ENCODE data around the gene PSMB11.

The PSMB11 gene

DNA sequence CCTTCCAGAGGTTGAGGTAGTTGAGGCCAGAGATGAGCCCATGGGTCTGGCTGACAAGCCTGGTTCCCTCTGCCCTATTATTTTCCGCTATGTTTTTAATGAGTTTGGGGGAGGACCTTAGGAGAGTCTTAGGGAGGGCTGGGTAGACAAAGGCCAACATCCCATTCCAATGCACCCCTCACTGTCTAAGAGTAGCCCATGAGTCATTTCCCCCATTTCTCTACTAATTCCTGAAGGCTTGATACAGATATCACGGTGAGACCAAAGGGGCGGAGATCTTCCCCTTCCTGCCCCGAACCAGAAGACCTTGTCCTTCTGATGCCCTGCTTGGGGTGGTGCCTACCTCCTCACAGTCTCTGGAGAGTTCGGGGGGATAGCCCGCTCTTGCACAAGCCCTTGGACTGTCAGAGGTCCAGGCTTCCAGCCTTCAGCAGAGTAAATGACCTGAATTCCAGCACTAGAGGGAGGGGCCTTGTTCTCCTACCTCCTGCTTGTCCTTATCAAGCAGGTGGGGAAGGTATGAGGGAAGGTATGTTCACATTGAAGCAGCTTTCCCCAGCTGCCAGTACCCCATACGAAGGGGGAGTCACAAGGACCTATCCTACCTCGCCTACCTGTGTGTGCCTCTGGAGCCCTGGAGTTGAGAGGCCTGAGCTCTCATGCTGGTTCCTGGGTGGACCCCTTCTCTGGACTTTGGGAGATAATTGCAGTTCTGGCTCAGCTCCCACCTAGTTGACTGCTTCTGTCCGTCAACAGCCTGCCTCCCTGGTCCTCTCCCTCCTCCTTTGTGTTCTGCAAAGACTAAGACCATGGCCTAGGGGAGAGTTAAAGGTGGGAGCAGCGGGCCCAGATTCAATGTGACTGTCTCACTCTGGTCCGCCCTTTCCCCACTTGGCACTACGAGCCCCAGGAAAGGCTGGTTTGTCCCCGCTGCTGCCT lies 3.7 kb downstream of the PSMB11 start:
- no peak for DNase-seq

DNA sequence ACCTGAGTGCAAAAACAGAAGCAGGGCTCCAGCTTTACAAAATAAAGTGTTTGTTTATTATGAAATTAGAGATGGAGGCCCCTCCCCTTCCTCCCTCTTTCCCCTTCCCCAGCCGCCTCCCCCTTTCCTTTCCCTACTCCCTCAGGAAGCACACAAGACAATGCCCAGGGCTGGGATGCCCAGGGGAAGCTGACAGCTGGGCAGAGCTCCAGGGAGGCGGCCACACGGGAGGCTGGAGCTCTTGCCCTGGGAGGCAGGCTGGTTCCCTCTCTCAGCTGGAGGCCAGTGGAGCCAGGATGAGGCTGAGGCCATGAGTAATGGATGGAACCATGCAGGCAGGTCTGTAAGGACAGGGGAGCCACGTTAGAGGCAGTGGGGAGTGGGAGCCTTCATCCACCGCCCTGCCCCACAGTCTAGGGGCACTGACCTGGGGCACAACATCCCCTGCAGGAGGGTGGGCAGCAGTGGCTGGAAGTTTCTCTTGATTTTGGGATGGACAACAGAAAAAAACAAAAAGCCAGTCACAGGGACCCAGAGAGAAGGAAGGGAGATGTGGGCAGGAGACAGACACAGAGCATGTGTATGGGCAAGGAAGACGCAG lies 5.1 kb downstream of the PSMB11 start:
- no peak for DNase-seq

DNA sequence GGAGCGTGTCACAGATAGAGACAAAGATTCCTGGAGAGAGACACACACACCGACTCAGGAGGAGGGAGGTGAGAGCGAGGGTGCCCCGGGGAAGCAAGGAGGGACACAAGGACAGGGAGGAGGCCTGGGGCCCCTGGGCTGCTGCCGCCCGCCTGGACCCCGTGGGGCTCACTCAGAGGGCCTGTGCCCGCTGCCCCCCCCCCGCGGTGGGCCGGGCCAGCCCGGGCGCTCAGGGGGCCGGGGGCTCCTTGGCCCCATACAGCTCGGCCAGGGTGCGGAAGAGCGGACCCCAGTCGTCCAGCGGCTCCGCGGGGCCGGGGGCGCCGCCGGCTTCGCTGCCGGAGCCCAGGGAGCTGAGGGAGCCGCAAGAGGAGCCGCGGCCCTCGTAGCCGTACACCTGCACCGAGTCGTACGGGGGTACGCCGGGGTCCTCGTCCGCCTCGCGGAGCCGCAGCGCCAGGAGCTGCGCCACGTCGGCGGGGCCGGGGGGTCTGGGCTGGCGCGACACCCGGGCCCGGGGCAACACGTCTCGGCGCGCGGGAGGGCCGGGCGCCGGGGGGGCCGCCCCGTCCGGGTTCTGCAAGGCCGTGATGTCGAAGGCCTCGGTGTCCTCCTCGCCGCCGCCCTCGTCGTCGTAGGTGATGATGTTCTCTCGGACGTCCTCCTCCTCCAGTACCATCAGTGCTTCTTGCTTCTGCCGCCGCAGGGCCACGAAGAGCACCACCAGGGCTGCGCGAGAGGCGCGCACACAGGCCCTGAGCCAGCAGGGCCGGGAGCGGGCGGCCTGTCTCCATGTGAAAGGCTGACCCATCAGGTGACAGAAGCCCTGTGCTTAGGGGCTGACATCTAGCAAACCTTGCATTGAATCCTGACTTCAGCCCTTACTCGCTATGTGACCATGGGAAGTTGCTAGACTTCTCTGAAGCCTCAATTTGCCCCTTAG lies 6.0 kb downstream of the PSMB11 start:
- DNase-seq: no peak

DNA sequence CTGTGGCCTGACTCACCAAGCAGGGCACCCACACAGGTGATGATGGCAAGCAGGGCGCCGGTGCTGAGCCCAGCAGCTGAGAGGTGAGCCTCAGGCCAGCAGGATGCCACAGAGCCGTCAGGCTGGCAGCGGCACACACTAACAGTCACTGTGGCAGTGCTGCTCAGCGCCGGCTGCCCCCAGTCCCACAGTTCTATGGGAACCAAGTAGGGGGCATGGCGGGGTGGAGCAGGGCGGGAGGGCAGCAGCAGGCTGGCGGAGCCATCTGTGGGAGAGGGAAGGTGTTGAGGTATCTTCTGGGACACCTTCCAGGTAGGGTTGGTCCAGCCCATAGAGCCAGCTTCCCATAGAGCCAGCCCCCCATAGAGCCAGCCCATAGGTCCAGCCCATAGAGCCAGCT lies 7.0 kb downstream of the PSMB11 start:
- no peak for DNase-seq

DNA sequence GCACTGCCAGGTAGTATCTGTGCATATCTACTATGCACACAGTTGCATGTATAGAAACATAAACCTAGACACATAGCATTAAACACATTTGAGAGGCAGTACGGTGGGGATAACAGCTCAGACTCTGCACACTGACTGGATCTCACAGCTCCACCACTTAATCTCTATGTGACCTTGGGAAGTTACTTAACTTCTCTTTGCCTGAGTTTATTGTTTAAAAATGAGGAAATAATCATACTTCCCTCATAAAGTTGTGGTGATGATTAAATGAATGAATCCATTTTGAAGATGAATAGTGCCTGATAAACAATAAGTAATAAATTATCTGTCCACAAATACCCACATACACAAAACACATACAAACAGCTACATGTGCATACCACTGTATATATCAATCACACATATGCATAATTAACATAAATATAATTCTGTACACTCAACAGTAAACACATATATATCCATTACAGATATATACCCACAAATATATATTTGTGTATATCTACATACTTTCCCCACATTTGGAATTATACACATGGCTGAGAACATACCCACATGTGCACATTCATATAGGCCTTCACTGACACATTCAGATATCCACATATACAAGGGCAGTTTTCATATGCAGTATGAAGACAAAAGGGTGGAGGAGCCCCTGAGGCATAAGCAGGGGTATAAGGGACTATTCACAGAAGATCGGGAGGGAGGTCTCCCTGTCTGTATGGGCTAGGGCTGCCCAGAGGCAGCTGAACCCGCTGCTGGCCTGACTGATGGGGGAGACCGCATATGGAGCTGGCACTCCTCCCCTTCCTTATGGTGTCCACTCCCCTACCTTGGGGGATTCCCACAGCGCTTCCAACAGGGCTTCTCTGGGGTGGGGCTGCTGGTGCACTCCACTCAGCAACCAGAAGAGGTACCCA lies 9.4 kb downstream of the PSMB11 start:
- no peak for DNase-seq

DNA sequence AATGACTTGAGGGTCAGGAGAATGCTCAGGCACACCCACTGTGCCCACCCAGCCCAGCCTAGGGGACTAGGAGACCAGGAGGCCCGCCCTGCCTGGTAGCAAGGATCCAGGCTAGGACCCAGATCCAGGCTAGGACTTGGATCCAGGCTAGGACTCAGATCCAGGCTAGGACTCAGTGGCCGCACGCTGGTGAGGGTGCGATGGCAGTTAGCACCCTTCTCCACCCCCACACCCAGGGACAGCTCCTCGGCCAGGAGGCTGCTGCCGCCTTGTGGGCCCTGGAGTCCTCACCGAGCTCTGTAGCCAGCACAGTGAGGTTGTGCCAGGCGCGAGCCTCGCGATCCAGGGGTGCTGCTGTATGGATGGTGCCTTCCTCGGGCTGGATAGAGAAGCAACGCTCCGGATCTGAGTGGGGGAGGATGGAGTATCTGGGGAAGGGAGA lies 10.2 kb downstream of the PSMB11 start:
- no peak for DNase-seq

DNA sequence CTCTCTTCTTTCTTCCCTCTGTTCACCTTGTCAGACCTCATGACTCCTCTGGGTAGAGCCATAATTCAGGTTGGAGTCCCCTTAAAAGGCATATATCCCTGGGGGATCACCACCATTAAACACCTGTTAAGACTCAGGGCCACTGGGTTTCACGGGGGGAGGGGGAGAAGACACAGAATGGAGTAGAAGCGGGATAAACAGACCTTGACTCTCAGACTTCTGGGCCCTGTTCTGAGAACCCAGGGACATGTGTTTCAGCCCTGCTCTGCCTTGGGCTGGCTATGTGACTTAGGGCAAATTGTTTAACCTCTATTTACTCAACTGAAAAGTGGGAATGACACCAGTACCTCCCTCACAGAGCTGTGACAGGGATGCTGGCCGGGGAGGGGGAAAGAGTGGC lies 10.7 kb downstream of the PSMB11 start:
- DNase-seq: no peak

DNA sequence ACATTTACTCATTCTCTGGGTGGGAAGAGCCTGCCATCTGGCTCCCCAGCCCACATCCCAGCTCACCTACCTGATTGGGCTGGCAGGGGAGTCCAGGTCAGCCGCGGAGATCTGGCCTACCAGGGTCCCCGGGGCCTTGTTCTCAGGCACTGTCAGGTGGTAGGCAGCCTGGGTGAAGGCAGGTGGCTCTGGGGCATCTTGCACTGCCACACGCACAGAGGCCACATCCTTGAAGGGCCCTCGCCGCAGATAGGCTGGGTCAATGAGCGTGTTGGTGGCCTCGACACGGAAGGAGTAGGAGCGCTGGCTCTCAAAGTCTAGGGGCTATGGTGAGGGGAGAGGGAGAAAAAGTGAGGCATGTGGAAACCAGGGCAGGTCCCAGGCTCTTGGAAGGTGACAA lies 11.4 kb downstream of the PSMB11 start:
- DNase-seq: no peak

DNA sequence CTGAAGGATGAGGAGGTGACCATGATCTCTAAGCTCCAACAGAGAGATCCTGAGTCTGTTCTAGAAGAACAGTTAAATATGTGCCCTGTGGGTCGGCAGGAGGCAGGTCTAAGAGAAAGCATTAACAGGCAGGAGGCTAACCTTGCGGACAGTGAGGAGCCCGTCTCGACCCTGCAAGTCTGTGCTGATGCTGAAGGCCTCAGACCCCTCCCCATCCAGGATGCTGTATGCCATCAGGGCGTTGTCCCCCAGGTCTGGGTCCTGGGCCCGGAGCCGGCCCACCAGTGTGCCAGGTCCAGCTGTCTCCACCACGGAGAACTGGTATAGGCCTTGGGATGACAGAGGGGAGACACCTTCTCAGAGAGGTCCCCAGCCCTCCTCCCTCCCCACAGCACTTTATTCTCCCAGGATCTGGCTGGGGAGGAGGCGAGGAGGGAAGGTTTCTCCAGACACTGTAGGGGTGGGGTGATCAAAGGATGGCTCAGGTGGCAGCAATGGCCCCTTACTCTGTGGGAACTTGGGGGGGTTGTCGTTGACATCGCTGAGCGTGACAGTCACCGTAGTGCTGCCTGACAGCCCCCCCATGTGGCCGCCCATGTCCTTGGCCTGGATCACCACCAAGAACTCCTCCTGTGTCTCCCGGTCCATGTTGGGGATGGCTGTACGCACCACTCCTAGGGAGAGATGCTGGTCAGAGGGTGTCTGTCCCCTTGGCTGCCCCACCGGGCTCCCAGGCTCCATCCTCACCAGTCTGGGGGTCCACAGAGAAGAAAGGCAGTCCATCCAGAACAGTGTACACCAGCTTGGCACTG lies 12.2 kb downstream of the PSMB11 start:
- no peak for DNase-seq

DNA sequence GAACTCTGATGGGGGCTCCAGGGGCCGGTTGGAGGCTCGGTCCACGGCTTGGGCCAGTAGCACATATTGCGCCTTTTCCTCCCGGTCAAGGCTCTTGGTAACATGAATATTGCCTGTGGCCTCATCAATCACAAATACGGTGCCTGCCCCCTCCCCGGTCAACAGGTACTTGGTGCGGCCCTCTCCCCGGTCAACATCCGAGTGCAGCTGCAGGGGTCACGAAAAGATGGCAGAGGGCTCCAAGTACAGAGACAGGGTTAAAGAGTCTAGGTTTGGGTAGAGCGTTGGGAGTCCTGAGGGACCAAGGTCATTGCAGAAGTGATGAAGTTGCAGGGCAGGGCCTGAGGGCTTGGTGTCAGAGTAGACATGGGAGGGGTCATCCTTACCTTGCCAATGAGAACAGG lies 13.1 kb downstream of the PSMB11 start:
- no peak for DNase-seq

DNA sequence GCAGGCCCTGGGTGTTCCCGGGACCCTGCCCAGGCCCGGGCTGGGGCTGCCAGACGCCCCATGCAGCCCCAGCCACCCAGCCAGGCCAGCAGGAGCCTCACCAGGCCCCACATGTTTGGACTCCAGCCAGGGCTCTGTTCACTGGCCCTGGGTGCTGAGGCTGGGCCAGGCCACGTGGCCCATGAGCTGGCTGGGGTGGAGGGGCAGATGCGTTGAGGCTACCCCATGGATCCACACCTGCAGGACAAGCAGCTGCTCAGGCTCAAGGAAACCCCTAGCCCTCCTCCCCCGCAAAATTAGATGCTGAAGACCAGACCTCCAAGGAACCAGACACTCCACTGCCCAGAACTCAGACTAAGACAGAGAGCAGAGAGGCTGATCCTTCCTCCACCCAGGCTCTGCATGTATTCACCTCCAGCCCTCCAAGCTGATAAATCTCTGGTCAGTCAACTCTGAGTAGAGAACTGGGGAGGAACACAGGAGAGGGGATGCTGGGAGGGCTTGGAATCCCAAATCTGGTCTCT lies 13.7 kb downstream of the PSMB11 start:
- no peak for DNase-seq

DNA sequence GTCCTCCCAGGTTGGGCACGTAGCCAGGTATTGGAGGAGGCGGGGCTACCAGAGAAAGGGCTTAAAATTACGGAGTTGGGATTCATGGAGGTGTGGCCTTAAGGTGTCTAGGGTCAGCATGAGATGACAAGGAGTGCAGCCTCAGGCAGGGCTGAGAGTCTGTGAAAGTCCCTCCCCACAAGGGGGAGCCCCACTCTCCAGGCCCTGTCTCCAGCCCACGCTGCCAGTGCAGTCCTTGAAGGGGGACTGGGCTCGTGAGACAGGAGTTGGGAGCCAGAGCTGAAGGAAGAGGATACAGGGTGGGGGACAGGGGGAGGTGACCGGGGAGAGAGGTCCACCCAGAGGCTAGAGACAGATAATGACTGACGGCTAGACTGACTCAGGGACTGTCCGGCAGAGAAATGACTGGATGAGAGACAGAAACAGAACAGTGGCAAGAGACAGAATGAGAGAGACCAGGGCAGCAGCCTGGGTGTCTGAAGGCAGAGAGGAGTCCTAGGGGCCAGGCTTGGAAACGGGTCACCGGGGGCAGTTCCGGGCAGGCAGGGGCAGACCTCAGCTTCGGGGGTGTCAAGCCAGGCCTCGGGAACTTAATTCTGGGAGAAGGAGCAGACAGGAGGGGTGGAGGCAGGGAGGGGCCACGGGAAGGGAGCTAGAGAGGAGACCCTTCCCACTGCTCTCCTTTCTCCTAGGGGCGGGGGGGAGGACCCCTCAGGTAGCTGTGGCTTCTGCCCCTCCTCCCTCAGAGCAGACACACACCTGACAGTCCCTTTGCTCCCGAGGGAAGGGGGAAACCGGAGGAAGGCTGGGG lies 14.3 kb downstream of the PSMB11 start:
- DNase-seq: no peak

DNA sequence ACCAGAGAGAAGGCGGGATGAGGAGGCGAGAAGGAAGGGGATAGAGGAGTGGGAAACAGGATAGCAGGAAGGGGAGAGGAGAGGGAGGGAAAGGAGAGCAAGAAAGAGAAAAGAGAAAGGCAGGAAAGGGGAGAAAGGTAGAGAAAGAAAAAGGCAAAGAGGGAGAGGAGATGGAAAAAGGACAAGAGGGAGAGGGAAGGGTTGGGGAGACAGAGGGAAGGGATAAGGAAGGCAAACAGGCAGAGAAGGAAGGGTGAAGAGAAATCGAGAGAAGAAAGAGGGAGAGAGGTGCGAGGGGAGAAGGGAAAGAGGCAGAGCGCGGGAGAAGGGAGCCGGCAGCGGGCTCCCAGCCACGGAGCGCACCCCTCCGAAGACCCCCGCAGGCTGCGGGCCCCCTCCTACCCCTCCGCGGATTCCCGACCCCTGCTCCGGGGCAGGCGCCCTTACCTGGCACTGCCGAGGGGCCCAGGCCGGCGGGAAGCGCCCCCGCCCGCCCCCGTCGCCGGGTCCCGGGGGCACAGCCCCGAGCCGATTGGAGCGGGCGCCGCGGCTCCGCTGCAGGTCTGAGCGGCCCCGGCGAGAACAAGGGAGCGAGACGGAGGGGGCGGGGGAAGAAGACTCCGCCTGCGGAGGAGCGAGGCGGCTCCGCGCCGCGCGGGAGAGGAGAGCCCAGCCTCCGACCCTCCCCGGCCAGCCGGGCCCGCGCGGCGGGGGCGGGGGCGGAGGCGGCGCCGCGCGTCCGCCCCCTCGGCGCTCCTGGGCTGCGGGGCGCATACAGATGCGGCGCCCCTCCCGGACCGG lies 15.1 kb downstream of the PSMB11 start, which contains the start of gene CDH24:
TSS of gene CDH24 (minus strand) at position 565 of the 801 bp plus-strand sequence. CDS start 1,787 bp downstream, outside the sequence.
- no peak for DNase-seq

DNA sequence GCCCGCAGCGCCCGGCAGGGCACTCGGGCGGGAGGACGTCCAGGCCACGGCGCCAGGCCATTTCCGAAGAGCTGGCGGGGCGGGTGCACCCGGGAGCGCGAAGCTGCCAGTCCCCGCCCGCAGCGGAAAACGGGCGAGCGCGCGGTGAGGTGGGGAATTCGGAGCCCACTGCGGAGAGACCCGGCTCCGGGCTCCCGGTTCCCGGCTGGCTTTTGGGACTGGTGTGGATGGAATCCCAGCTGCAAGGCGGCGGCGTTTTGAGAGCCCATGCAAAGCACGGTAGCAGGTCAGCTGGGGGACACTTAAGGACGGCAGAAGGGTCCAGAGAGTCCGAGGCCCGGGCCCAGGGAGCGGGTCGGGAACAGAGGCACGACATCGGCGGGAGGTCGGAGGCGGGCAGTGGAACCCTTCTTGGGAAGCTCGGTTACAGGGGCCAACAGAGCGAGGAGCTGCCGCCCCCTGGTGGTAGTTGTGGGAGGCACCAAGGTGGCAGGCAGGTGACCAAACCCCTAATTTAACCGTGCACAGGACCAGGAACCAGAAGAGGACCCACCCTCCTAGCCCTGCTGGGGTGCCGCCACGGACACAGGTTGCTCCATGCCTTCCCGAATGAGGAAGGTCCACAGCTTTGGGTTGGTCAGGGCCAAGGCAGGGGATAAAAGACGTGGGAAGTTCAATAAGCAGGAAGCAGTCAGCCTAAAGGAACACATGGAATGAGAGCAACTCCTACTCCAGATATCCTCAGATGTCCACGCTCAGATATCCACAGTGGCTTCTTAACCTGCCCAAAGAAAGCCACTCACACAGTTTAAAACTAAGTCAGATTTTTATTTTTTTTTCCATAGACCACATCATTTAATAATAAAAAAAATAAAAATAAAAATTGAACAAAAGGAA lies 16.0 kb downstream of the PSMB11 start:
- DNase-seq: no peak

DNA sequence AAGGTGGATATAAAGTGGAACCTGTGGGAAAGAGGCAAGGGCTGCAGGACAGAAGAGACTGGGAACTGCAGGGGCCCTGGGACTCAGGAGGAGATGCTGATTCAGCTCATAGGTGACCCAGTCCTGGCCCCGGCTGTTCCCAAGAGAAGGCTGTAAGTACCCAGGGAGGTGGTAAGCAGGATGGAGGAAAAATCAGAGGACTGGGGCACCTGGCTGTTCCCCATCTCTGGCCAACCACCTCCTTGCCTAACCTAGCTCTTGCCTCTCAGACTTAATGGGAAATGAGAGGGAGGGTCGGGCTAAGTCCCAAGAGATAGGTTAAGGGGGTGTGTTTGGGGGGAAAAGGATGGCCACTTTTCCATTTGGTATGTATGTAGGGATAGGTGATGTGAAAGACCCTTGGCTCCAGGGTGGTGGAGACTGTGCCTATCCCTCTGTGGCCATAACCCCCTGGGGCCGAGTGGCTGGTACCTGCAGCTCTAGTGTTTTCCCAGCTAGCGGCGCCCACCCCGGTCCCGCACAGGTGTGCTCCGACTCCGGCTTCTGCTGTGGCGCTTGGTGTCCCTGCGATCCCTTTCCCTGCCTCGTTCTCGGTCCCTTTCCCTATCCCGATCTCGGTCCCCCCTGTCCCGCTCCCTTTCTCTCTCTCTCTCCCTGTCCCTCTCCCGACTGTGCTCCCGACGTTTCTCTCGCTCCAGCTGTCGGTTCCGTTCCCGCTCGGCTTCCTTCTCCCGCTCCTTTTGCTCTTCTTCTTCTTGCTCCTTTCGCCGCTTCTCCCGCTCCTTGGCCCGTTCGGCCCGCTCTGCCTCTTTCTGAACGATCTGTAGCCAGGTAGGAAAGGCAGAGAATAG lies 16.9 kb downstream of the PSMB11 start:
- DNase-seq: no peak

DNA sequence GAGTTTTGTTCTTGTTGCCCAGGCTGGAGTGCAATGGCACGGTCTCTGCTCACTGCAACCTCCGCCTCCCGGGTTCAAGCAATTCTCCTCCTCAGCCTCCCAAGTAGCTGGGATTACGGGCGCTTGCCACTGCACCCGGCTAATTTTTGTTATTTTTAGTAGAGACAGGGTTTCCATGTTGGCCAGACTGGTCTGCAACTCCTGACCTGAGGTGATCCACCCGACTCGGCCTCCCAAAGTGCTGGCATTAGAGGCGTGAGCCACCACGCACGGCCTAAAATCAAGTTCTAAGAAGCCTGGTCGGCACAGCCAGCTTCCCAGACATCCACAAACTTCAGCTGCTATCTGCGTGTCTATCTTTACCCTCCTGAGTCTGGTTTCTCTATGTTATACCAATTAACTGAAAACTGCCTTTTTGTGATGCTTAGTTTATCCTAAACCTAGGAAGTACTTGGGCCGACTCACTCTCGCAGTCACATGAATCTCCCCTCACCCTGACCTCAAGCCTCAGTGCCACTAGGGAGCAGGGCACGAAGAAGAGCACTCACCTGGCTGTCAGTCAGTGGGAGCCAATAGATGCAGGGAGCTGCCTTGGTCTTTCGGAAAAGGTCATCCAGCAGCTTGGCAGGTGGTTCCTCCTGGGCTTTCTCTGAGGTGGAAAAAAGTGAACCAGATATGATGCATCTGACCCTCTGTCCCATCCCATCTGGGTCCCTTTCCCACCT lies 18.7 kb downstream of the PSMB11 start:
- DNase-seq: no peak

Data from NCI-H146 (cell line).